ENCODE results near the gene TSPYL6.
"Not testable (repeated sequence)": the region's sequence is repeated elsewhere in the genome, so short reads cannot be mapped to it uniquely, and the experiment has no call there.

The TSPYL6 gene
- 0 to 0.04 (median 0) reads per million in 3 experiments for total RNA-seq

DNA sequence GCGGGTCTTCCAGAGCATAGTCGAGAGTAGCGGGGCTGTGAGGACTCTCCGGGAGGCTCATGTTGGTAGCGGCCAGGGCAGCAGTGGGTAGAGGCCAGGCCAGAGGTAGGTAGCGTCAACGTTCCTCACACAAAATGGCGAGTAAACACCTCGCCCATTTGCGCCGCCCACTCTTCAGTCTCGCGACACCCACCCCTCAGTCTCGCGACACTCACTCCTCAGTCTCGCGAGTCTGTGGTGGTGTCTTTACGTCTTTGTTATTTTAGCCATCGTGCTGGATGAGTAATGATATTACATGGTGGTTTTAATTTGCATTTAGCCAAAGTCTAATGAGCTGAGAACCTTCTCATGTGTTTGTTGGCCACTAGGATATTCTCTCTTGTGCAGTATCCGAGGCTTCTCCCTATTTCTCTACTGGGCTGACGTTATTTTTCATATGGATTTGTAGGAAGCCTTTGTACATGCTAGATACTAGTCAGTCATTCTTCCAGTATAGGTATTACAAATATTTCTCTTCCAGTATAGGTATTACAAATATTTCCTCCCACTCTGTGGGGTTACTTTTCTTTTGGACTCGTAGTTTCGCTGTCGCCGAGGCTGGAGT, at the start of gene TSPYL6:
Gene TSPYL6 (minus strand): TSS at position 139 of the 604 bp plus-strand sequence. CDS start 78 bp downstream, at position 61.
- no peak for DNase-seq

DNA sequence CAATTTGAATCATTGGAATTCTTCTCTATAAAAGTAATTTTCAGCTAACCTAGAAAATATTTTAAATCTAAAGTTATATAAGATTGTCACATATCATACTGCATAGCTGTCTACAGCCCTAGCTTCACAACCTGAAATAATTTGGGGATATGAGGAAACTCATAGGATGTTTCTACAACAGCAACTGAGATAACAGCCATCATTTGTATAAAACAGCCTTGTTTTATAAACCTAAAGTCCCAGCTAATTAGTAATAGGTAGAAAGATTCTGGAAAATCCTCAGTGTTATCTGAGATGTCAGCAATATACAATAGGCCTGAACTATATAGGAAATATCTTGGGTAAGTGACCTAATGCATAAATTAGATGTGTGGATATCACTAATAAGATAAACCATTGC, 47.6 kb upstream of the TSPYL6 start:
- no peak for DNase-seq

DNA sequence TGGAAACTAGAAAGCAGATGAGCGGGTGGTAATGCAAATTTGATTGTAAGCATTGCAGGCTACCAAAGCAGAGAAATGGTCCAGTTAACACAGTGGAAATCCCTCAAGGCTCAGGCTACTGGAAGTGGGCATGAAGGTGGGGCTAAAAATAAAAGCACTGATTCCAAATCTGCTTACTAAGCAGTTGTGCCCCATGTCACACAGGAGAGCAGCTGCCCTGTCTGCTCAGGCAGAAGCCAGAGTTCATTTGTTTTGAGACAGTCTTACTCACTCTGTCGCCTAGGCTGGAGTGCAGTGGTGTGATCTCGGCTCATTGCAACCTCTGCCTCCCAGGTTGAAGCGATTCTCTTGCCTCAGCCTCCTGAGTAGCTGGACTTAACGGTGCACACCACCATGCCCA, 42.5 kb upstream of the TSPYL6 start:
- DNase-seq, result no peak

DNA sequence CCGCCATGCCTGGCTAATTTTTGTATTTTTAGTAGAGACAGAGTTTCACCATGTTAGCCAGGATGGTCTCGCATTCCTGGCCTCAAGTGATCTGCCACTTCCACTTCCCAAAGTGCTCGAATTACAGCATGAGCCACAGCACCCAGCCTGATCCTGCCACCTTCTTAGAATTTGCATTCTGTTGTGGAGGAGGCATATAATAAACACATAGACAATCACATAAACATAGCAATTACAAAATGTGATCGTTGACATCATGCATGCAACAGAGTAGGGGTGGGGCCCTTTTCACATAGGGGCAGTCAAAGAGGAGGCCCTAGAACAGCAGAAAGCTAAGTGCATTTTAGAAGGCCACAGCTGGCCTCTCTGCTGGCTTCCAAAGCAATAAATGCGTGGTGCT, 39.9 kb upstream of the TSPYL6 start:
- DNase-seq, result no peak

GRCh38 chr2:54294665-54295064, 38.6 kb upstream of the TSPYL6 start:
- not testable (repeated sequence) for DNase-seq

DNA sequence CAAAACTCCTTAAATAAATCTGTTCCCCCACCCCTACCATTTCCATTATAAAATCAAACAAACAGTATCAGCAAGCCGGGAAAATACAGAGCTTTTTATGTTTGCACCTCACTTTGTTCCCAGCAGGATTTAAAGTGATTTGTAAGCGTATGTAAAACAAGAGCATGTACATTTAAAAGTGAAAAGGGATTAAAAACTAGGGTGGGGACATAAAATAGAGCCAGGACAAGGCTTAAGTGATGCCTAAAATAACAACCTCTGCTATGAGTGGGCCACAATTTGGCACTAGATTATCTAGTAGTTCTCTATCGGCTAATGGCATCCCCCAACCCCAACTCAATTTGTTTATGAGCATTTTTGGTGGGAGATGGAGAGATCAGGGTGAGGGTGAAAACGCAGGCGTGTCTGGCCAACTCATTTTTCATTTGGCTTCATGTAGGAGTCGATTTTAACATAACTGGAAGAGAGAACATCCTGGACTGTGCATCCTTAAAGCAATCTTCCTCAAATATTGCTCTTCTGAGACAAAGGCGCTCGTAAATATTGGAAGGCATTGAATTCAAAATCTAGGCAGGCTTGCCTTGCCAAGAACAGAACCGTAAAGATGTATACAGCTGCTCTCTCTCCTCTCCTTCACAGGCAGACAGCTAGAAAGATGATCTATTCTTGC, 34.5 kb upstream of the TSPYL6 start:
- no peak for DNase-seq

GRCh38 chr2:54289917-54290316, 33.9 kb upstream of the TSPYL6 start:
- no peak for DNase-seq

- no peak for DNase-seq
Observed at GRCh38 chr2:54287532-54287931, 31.5 kb upstream of the TSPYL6 start.

DNA sequence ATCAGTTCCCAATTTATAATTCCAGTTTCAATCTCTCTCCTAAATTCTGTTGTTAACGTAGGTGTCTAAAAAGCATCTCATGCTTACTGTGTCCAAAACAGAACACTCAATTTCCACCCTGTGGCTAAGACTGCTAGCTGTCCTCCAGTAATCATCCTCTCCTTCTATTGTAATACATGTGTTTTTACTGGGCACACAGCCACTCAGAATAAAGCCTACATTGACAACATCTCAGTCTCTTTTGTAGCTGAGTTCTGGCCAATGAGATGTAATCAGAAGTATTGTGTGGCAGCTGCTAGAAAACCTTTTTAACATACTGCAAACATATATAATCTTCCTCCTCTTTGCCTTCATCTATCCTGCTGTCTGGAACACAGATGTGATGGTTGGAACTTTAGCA, 29.4 kb upstream of the TSPYL6 start:
- no peak for DNase-seq

- DNase-seq, result no peak
Observed at GRCh38 chr2:54284826-54285225, 28.8 kb upstream of the TSPYL6 start.

GRCh38 chr2:54279385-54279784, 23.4 kb upstream of the TSPYL6 start:
- no peak for DNase-seq

- DNase-seq, result no peak
Observed at GRCh38 chr2:54275541-54275940, 19.5 kb upstream of the TSPYL6 start.

GRCh38 chr2:54274781-54275242, 18.8 kb upstream of the TSPYL6 start:
- DNase-seq, result no peak

DNA sequence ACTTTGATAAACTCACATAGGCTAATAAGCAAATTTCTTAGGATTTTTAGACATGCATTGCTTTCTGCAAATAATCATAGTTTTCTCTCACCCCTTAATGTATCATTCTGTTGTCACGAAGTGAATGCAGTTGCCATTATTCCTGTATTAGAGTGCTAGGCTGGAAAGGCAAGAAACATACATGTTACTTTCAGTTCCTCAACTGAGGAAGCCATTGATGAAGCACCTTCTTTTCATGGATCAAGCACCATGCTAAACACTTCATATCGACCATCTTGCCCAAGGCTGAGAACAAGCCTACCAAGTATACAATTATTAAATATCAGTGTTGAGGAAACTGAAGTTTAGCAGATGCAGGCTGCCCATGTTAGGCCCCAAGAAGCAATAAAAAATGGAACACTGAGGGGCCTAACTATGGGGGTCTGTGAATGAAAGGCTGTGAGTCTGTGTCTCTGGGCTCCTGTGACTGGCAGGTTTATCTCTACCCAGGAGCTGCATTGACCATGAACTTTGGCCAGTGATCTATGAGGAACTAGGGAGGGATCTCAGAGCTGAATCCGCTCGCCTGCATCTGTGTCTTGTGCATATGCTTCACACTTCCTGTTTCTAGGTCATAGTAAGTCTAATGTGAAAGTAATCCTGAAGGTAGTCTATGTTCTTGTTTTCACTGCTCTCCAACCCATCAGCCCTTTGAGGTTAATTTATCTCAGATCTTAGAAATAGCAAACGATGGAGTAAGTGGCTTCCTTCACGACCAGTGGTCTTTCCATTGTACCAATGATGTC, 16.0 kb upstream of the TSPYL6 start:
- no peak for DNase-seq

GRCh38 chr2:54271189-54271588, 15.2 kb upstream of the TSPYL6 start:
- DNase-seq, result no peak

DNA sequence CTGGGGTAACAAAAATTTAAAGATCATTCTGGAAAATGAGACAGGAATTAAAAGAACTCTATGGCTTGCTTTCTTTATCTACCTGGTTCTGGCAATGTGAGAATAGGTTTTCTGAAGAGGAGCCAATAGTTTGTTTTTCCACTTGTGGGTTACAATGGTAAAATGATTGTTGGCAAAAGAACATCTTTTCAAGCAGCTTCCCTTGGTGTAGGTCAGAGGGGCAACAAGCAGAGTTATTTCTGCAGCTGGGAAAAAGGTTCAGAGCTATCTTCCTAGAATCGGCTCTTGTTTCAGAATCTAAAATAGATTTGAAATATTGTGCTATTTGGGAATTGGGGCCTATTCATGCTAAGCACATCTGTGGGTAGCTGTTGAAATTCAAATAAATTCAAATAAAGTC, 11.5 kb upstream of the TSPYL6 start:
- no peak for DNase-seq

- not testable (repeated sequence) for DNase-seq
Observed at GRCh38 chr2:54265081-54265480, 9.1 kb upstream of the TSPYL6 start.

GRCh38 chr2:54262015-54262765, 6.2 kb upstream of the TSPYL6 start:
- DNase-seq, result no peak

DNA sequence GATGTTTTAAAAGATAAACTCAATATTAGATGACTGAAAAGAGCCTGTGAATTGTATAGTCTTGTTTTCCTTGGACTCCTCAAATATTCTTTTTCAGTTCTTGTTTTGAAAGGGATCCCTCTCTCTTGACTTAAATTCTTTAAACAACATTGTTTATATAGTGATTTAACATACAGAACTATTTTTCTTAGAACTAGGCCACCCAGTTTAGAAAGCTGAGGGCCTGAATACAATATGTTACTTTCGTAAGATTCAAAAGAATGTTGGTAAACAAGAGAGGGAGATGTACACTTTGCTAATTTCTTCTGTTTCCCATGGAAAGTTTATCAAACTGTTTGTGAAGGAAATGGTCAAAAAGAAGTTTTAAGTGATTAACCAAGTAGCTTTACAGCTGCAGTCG, 5.5 kb upstream of the TSPYL6 start:
- no peak for DNase-seq

- DNase-seq, result no peak
Observed at GRCh38 chr2:54260241-54260595, 4.2 kb upstream of the TSPYL6 start.

DNA sequence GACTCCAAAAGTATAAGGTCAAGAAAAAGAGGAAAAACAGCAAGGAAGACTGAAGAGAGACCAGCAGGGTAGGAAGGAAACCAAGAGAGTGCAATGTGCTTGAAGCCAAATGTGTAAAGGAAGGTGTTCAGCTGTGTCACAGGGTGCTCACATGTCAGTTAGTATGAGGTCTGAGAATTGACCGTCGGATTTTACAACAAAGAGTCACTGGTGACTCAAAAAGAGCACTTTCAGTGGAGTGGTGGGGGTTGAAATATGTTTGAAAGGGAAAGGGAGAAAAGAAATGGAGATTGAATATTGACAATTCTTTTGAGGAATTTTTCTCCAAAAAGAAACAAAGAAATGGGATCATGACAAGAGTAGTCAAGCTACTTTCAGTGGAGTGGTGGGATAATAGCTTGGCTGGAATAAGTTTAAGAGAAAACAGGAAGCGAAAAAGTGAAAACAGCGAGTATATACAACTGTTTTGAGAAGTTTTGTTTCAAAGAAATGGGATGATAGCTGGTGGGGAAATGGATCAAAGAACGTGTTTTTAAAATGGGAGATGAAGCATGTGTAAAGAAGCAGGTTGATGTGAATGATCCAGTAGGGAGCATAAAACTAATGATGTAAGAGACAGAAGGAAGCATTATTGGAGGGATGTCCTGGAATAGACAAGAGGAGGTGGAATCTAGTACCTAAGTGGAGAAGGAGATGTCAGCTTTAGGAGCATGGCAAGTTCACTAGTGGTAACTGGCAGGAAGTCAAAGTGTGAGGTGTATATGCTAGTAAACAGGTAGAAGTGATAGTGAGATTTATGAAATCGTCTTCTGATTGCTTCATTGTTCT, 3.6 kb upstream of the TSPYL6 start:
- DNase-seq, result no peak

DNA sequence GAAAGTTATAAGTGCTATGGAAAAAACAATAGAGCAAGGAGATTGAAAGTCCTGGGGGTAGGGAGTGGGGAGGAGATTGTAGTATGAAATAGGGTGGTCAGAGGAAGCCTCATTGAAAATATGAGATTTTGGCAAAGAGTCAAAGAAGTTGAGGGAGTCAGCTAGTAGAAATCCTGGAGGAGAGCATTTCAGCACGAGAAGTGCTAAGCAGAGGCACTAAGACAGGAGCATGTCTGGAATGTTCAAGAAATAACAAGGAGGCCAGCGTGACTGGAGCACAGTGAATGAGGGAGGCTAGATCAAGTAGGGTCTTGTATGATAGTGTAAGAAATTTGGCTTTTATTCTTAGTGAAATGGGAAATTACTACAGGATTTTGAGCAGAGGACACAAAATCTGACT, 2.1 kb upstream of the TSPYL6 start:
- no peak for DNase-seq

All from central memory CD4-positive, alpha-beta T cell (primary cell).